H1 (cell line): ENCODE measurements around the gene MEIS2. TPM values are rescaled to one million over a fixed set of nuclear protein-coding genes. Genes with fewer than 3 reads are reported as not detected.

Experiments used
- CBX5 ChIP-seq: fragments of 300-800, 300-1000 bp; sonication (generic); IDR thresholded peaks from 2 replicates; pipeline ENCODE4 v1.7.1; 2016; ENCODE audit warnings: antibody characterized with exemption, low read length, low read depth
- JUN ChIP-seq: IDR thresholded peaks from 2 replicates; pipeline ENCODE4 v1.6.1; 2011; ENCODE audit warnings: low read depth, mild to moderate bottlenecking, improper control_type of control experiment, low read length
- RNF2 ChIP-seq: fragments of 200-900, 300-1000 bp; sonication (generic); IDR thresholded peaks from 2 replicates; pipeline ENCODE4 v1.7.1; 2016; ENCODE audit warnings: borderline replicate concordance, low read depth, mild to moderate bottlenecking, antibody characterized with exemption, low read length; ENCODE audit not compliant: poor library complexity, severe bottlenecking; ENCODE audit errors: missing control alignments
- polyA plus RNA-seq, 7 experiments: library from polyadenylated mRNA; depleted of rRNA in 3 of 7; stranded (reverse) in 5 of 7; unstranded in 2 of 7; fragments of >200 nt in 5 of 7; fragments of 200-250 nt in 2 of 7; gene quantifications; 1 replicate in 5 of 7; 2 replicates in 1 of 7; 4 replicates in 1 of 7; pipeline versions ENCODE4 v1.2.1 to v1.2.3, GENCODE V29; 2011 to 2013; ENCODE audit warnings: missing spikeins in 2 of 7, mixed read lengths in 2 of 7
- total RNA-seq: library from RNA; stranded (reverse); fragmentation: NEBNext Ultra II Directional; extraction: Animal tissue kit (Norgen Biotek cat#: 25700); gene quantifications from 2 replicates; pipeline ENCODE4 v1.2.1, GENCODE V29; 2021
- TF ChIP-seq, protein P1 (sequence below): fragments of 300-600 bp; sonication (generic); IDR thresholded peaks from 2 replicates; pipeline ENCODE4 v1.7.1; 2012; ENCODE audit warnings: low read length, moderate library complexity, mild to moderate bottlenecking, inconsistent platforms; ENCODE audit not compliant: insufficient replicate concordance

MEIS2 gene
- total and polyA plus RNA-seq, 2 of the 8 experiments (the other 6 are each of a cell fraction or from before 2014, with no cell fraction given), result 0.22 to 1.2 TPM

DNA sequence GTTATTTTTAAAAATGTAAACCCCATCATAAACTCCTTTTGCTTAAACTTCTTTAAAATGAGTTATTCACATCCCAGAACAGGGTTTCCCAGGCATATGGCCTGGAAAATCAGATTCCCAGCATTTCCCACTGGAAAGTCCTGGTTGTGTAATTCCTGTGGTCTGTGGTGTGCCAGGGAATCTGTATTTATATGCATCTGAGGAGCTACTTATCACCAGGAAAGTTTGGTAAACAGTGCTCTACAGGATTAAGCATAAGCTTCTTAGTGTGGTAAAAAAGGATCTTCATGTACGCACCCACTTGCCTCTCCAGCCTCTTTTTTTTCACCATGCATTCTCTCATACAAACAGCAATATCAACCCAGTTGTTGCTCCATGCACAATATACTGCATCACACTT is 28.2 kb downstream of the MEIS2 start (continued):
- no peak for TF ChIP-seq JUN
- TF ChIP-seq, protein P1, sequence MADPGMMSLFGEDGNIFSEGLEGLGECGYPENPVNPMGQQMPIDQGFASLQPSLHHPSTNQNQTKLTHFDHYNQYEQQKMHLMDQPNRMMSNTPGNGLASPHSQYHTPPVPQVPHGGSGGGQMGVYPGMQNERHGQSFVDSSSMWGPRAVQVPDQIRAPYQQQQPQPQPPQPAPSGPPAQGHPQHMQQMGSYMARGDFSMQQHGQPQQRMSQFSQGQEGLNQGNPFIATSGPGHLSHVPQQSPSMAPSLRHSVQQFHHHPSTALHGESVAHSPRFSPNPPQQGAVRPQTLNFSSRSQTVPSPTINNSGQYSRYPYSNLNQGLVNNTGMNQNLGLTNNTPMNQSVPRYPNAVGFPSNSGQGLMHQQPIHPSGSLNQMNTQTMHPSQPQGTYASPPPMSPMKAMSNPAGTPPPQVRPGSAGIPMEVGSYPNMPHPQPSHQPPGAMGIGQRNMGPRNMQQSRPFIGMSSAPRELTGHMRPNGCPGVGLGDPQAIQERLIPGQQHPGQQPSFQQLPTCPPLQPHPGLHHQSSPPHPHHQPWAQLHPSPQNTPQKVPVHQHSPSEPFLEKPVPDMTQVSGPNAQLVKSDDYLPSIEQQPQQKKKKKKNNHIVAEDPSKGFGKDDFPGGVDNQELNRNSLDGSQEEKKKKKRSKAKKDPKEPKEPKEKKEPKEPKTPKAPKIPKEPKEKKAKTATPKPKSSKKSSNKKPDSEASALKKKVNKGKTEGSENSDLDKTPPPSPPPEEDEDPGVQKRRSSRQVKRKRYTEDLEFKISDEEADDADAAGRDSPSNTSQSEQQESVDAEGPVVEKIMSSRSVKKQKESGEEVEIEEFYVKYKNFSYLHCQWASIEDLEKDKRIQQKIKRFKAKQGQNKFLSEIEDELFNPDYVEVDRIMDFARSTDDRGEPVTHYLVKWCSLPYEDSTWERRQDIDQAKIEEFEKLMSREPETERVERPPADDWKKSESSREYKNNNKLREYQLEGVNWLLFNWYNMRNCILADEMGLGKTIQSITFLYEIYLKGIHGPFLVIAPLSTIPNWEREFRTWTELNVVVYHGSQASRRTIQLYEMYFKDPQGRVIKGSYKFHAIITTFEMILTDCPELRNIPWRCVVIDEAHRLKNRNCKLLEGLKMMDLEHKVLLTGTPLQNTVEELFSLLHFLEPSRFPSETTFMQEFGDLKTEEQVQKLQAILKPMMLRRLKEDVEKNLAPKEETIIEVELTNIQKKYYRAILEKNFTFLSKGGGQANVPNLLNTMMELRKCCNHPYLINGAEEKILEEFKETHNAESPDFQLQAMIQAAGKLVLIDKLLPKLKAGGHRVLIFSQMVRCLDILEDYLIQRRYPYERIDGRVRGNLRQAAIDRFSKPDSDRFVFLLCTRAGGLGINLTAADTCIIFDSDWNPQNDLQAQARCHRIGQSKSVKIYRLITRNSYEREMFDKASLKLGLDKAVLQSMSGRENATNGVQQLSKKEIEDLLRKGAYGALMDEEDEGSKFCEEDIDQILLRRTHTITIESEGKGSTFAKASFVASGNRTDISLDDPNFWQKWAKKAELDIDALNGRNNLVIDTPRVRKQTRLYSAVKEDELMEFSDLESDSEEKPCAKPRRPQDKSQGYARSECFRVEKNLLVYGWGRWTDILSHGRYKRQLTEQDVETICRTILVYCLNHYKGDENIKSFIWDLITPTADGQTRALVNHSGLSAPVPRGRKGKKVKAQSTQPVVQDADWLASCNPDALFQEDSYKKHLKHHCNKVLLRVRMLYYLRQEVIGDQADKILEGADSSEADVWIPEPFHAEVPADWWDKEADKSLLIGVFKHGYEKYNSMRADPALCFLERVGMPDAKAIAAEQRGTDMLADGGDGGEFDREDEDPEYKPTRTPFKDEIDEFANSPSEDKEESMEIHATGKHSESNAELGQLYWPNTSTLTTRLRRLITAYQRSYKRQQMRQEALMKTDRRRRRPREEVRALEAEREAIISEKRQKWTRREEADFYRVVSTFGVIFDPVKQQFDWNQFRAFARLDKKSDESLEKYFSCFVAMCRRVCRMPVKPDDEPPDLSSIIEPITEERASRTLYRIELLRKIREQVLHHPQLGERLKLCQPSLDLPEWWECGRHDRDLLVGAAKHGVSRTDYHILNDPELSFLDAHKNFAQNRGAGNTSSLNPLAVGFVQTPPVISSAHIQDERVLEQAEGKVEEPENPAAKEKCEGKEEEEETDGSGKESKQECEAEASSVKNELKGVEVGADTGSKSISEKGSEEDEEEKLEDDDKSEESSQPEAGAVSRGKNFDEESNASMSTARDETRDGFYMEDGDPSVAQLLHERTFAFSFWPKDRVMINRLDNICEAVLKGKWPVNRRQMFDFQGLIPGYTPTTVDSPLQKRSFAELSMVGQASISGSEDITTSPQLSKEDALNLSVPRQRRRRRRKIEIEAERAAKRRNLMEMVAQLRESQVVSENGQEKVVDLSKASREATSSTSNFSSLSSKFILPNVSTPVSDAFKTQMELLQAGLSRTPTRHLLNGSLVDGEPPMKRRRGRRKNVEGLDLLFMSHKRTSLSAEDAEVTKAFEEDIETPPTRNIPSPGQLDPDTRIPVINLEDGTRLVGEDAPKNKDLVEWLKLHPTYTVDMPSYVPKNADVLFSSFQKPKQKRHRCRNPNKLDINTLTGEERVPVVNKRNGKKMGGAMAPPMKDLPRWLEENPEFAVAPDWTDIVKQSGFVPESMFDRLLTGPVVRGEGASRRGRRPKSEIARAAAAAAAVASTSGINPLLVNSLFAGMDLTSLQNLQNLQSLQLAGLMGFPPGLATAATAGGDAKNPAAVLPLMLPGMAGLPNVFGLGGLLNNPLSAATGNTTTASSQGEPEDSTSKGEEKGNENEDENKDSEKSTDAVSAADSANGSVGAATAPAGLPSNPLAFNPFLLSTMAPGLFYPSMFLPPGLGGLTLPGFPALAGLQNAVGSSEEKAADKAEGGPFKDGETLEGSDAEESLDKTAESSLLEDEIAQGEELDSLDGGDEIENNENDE, result no peak
- TF ChIP-seq RNF2, result no peak
- TF ChIP-seq CBX5, result no peak
